ENCODE measurements around the gene MPP1.
A peak's percentile ranks its signal among the peaks of the same experiment; 100 is the strongest.

The MPP1 gene

GRCh38 chrX:154812341-154813101 is 7.2 kb upstream of the MPP1 start:
- no peak for DNase-seq

- no peak for DNase-seq
These were observed 4.8 kb upstream of the MPP1 start for GRCh38 chrX:154809939-154810665.

GRCh38 chrX:154806837-154807501 is 1.7 kb upstream of the MPP1 start:
- DNase-seq, result no peak

GRCh38 chrX:154805696-154806091 is 409 bp upstream of the MPP1 start:
- no peak for DNase-seq

- no peak for DNase-seq
These were observed 876 bp downstream of the MPP1 start for GRCh38 chrX:154804261-154804956.

GRCh38 chrX:154802947-154803346 is 2.3 kb downstream of the MPP1 start:
- DNase-seq, result no peak

- DNase-seq, result no peak
These were observed 4.6 kb downstream of the MPP1 start for GRCh38 chrX:154800478-154801210.

GRCh38 chrX:154799556-154800348 is 5.5 kb downstream of the MPP1 start:
- no peak for DNase-seq

- DNase-seq, result no peak
These were observed 8.3 kb downstream of the MPP1 start for GRCh38 chrX:154797006-154797405.

- DNase-seq, result no peak
These were observed 10.3 kb downstream of the MPP1 start for GRCh38 chrX:154795016-154795415.

GRCh38 chrX:154793084-154793795 is 12.0 kb downstream of the MPP1 start:
- no peak for DNase-seq

- DNase-seq, result no peak
These were observed 13.3 kb downstream of the MPP1 start for GRCh38 chrX:154791939-154792338.

GRCh38 chrX:154791467-154791866 is 13.8 kb downstream of the MPP1 start:
- DNase-seq, result no peak

GRCh38 chrX:154785716-154786115 is 19.6 kb downstream of the MPP1 start:
- DNase-seq, result peak; percentile 36

- DNase-seq, result peak; percentile 69
These were observed 20.9 kb downstream of the MPP1 start for GRCh38 chrX:154784149-154784995.

- DNase-seq, result no peak
These were observed 24.3 kb downstream of the MPP1 start for GRCh38 chrX:154780968-154781367.

- DNase-seq, result no peak
These were observed 26.0 kb downstream of the MPP1 start for GRCh38 chrX:154779261-154779660.

GRCh38 chrX:154776753-154777152 is 28.5 kb downstream of the MPP1 start:
- no peak for DNase-seq

GRCh38 chrX:154775419-154776349 is 29.6 kb downstream of the MPP1 start:
- DNase-seq, result peak; percentile 35
